ENCODE results near the gene GABRB3.
"Not testable (repeated sequence)": the region's sequence is repeated elsewhere in the genome, so short reads cannot be mapped to it uniquely, and the experiment has no call there.

GABRB3 gene

GRCh38 chr15:26739791-26740190, 33.1 kb downstream of the GABRB3 start:
- Histone ChIP-seq H3K27ac (no peak overlapping the region), H3K4me3 (no peak overlapping the region)

- Histone ChIP-seq H3K27ac (no peak overlapping the region), H3K4me3 (no peak overlapping the region)
Measured at GRCh38 chr15:26738996-26739395, 33.9 kb downstream of the GABRB3 start.

GRCh38 chr15:26736502-26737248, 36.2 kb downstream of the GABRB3 start:
- Histone ChIP-seq H3K4me3 (no peak overlapping the region), H3K27ac (no peak overlapping the region)

GRCh38 chr15:26731965-26732364, 40.9 kb downstream of the GABRB3 start:
- Histone ChIP-seq H3K27ac (no peak overlapping the region), H3K4me3 (no peak overlapping the region)

GRCh38 chr15:26729581-26729980, 43.3 kb downstream of the GABRB3 start:
- Histone ChIP-seq H3K4me3 (no peak overlapping the region), H3K27ac (no peak overlapping the region)

- H3K4me3 ChIP-seq, result no peak overlapping the region
- H3K27ac ChIP-seq, result no peak overlapping the region
Measured at GRCh38 chr15:26729030-26729429, 43.8 kb downstream of the GABRB3 start.

- Histone ChIP-seq H3K27ac (no peak overlapping the region), H3K4me3 (no peak overlapping the region)
Measured at GRCh38 chr15:26724381-26725150, 48.3 kb downstream of the GABRB3 start.

GRCh38 chr15:26722621-26723160, 50.2 kb downstream of the GABRB3 start:
- H3K4me3 ChIP-seq, result no peak overlapping the region

GRCh38 chr15:26721232-26721967, 51.5 kb downstream of the GABRB3 start:
- H3K27ac ChIP-seq, result no peak overlapping the region

More at GRCh38 chr15:26722621-26723160, 50.2 kb downstream of the GABRB3 start:
- no peak overlapping the region for H3K27ac ChIP-seq

GRCh38 chr15:26720546-26720945, 52.3 kb downstream of the GABRB3 start:
- Histone ChIP-seq H3K4me3 (no peak overlapping the region), H3K27ac (no peak overlapping the region)

More at GRCh38 chr15:26721232-26721967, 51.5 kb downstream of the GABRB3 start:
- H3K4me3 ChIP-seq, result no peak overlapping the region

- not testable (repeated sequence) for H3K4me3 ChIP-seq
Measured at GRCh38 chr15:26719866-26720265, 53.0 kb downstream of the GABRB3 start.

GRCh38 chr15:26716069-26716468, 56.8 kb downstream of the GABRB3 start:
- H3K27ac ChIP-seq, result no peak overlapping the region
- no peak overlapping the region for H3K4me3 ChIP-seq

More at GRCh38 chr15:26719866-26720265, 53.0 kb downstream of the GABRB3 start:
- not testable (repeated sequence) for H3K27ac ChIP-seq

- no peak overlapping the region for H3K27ac ChIP-seq
- no peak overlapping the region for H3K4me3 ChIP-seq
Measured at GRCh38 chr15:26713498-26713897, 59.4 kb downstream of the GABRB3 start.

- H3K4me3 ChIP-seq, result no peak overlapping the region
- no peak overlapping the region for H3K27ac ChIP-seq
Measured at GRCh38 chr15:26712335-26712734, 60.5 kb downstream of the GABRB3 start.

- Histone ChIP-seq H3K27ac (no peak overlapping the region), H3K4me3 (no peak overlapping the region)
Measured at GRCh38 chr15:26711445-26711844, 61.4 kb downstream of the GABRB3 start.

GRCh38 chr15:26702381-26702780, 70.5 kb downstream of the GABRB3 start:
- Histone ChIP-seq H3K4me3 (no peak overlapping the region), H3K27ac (no peak overlapping the region)

GRCh38 chr15:26698555-26698954, 74.3 kb downstream of the GABRB3 start:
- Histone ChIP-seq H3K27ac (no peak overlapping the region), H3K4me3 (no peak overlapping the region)

- H3K4me3 ChIP-seq, result no peak overlapping the region
- H3K27ac ChIP-seq, result no peak overlapping the region
Measured at GRCh38 chr15:26697913-26698312, 75.0 kb downstream of the GABRB3 start.

- no peak overlapping the region for H3K27ac ChIP-seq
Measured at GRCh38 chr15:26691249-26691648, 81.6 kb downstream of the GABRB3 start.

GRCh38 chr15:26690778-26691177, 82.1 kb downstream of the GABRB3 start:
- H3K27ac ChIP-seq, result no peak overlapping the region
- no peak overlapping the region for H3K4me3 ChIP-seq

More at GRCh38 chr15:26691249-26691648, 81.6 kb downstream of the GABRB3 start:
- H3K4me3 ChIP-seq, result no peak overlapping the region

Data from skin epidermis (tissue), 12 donors.